ENCODE measurements around the gene CRB2.

GRCh38 chr9:123324767-123325183 is 31.2 kb upstream of the CRB2 start:
- TF ChIP-seq GATA3 (IDR thresholded peaks at IDR 0.05; ENCODE audit: low read depth, low read length) (no peak), GATA2 (IDR thresholded peaks at IDR 0.05; ENCODE audit: low read depth, low read length) (no peak)
